Mucosa of rectum (tissue), 2 donors: ENCODE results near the gene AS3MT.
A peak's percentile ranks its signal among the peaks of the same experiment; 100 is the strongest.

ENCODE experiments used
- H3K27ac ChIP-seq, 2 donors: one replicate each; pipeline ENCODE4 v1.7.0; 2013; ENCODE audit warnings: inconsistent platforms in 2 of 2, low read depth in 2 of 2, low read length in 2 of 2
- H3K27me3 ChIP-seq, 2 donors: one replicate each; pipeline ENCODE4 v1.7.0; 2013; ENCODE audit warnings: low read length in 2 of 2; ENCODE audit not compliant: control insufficient read depth in 2 of 2, insufficient read depth in 2 of 2
- H3K36me3 ChIP-seq, 2 donors: one replicate each; pipeline ENCODE4 v1.7.0; 2013; ENCODE audit warnings: low read length in 2 of 2; ENCODE audit not compliant: control insufficient read depth in 2 of 2, insufficient read depth in 2 of 2
- H3K4me1 ChIP-seq, 2 donors: one replicate each; pipeline ENCODE4 v1.7.0; 2013; ENCODE audit warnings: low read length in 2 of 2, mild to moderate bottlenecking in 1 of 2; ENCODE audit not compliant: control insufficient read depth in 2 of 2, insufficient read depth in 2 of 2
- H3K4me3 ChIP-seq, 2 donors: one replicate each; pipeline ENCODE4 v1.7.0; 2013; ENCODE audit warnings: low read length in 2 of 2
- H3K9ac ChIP-seq, 2 donors: one replicate each; pipeline ENCODE4 v1.7.0; 2013; ENCODE audit warnings: low read length in 2 of 2, low read depth in 1 of 2, mild to moderate bottlenecking in 1 of 2
- H3K9me3 ChIP-seq, 2 donors: one replicate each; pipeline ENCODE4 v1.7.0; 2013; ENCODE audit warnings: low read length in 2 of 2; ENCODE audit not compliant: control insufficient read depth in 2 of 2
- donor health status: healthy.
- donor health status: Normal muscosa, but diverticular disease.

The AS3MT gene

GRCh38 chr10:102856758-102857424, 12.4 kb upstream of the AS3MT start:
- Histone ChIP-seq H3K4me3 (no peak overlapping the region), H3K9ac (no peak overlapping the region), H3K9me3 (no peaks in the 10 kb centered on the region), H3K27me3 (no peaks in the 10 kb centered on the region), H3K27ac (no peak overlapping the region), H3K4me1 (peaks cover 0 to 3% of the 10 kb centered on the region in 2 donors), H3K36me3 (peaks cover 3 to 4% of the 10 kb centered on the region in 2 donors)

DNA sequence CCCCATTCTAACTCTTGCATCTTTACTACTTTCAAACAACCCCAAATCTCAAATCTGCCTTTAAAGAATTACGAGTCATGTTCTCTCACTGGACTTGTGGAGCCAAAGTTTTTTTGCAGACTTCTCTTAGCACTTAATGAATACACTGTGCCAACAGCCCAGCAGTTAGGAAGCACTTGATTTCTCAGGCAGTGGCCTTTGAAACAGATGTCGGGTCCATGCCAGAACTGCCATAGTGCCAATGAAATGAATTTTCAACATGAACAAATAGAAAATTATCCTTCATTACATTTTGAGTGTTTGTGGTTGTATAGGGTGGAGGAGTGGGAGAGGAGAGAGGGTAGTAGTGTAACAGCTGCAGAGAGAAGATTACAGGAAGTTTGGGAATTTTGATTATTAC, 9.4 kb upstream of the AS3MT start:
- Histone ChIP-seq H3K27me3 (no peaks in the 10 kb centered on the region), H3K36me3 (peaks cover 4 to 5% of the 10 kb centered on the region in 2 donors), H3K9me3 (no peaks in the 10 kb centered on the region), H3K4me1 (no peaks in the 10 kb centered on the region), H3K9ac (no peak overlapping the region), H3K4me3 (no peak overlapping the region), H3K27ac (no peak overlapping the region)

GRCh38 chr10:102863660-102864059, 5.6 kb upstream of the AS3MT start:
- Histone ChIP-seq H3K4me3 (no peak overlapping the region), H3K36me3 (peaks cover 4 to 5% of the 10 kb centered on the region in 2 donors), H3K27ac (no peak overlapping the region)

GRCh38 chr10:102865620-102866019, 3.6 kb upstream of the AS3MT start:
- Histone ChIP-seq H3K27me3 (peaks cover 0 to 3% of the 10 kb centered on the region in 2 donors), H3K27ac (no peak overlapping the region), H3K4me3 (no peak overlapping the region), H3K9ac (no peak overlapping the region), H3K4me1 (peaks cover 0 to 7% of the 10 kb centered on the region in 2 donors), H3K36me3 (peaks cover 2 to 3% of the 10 kb centered on the region in 2 donors), H3K9me3 (no peaks in the 10 kb centered on the region)

More at GRCh38 chr10:102863660-102864059, 5.6 kb upstream of the AS3MT start:
- no peaks in the 10 kb centered on the region for H3K9me3 ChIP-seq
- no peak overlapping the region for H3K9ac ChIP-seq
- no peaks in the 10 kb centered on the region for H3K4me1 ChIP-seq
- no peaks in the 10 kb centered on the region for H3K27me3 ChIP-seq

DNA sequence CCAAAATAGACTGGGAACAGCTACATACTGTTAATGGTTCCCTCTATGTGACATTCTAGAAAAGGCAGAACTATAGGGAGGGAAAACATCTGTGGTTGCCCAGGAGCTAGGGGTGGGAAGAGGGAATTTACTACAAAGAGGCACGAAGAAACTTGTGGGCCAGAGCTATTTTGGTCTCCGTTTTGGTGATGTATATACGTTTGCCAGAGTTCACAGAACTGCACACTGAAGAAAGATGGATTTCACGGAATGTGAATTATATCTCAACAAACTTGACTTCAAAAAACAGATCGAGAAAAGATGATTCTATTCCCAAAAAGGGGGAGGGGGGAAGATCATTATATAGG, 386 bp upstream of the AS3MT start:
- H3K9ac ChIP-seq: peak overlapping the region; percentile 24 to 30
- peak overlapping the region in 1 of 2 donors; percentile 64 for H3K4me3 ChIP-seq
- H3K36me3 ChIP-seq: no peaks in the 10 kb centered on the region
- peaks cover 0 to 3% of the 10 kb centered on the region in 2 donors for H3K27me3 ChIP-seq
- H3K4me1 ChIP-seq: peaks cover 0 to 7% of the 10 kb centered on the region in 2 donors
- H3K9me3 ChIP-seq: no peaks in the 10 kb centered on the region
- no peak overlapping the region for H3K27ac ChIP-seq

DNA sequence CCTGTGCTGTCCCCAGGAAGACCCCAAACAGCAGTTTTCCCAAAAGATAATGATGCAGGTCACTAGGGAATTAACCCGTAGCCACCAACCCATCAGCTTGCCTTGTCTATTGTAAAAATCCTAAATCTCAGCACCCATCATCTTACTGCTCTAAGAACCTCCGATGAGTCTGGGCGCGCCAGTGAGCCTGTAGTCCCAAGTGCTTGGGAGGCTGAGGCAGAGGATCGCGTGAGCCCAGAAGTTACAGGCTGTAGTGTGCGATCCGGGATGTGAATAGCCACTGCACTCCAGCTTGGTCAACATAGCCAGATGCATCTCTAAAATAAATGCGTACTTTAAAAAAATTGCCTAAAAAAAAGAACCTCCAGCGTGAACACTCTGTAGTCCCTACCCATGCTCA, 951 bp downstream of the AS3MT start:
- no peak overlapping the region for H3K9ac ChIP-seq
- H3K4me1 ChIP-seq: peaks cover 0 to 7% of the 10 kb centered on the region in 2 donors
- H3K9me3 ChIP-seq: no peaks in the 10 kb centered on the region
- H3K36me3 ChIP-seq: no peaks in the 10 kb centered on the region
- peak overlapping the region; percentile 58 to 71 for H3K4me3 ChIP-seq
- no peak overlapping the region for H3K27ac ChIP-seq
- peaks cover 0 to 3% of the 10 kb centered on the region in 2 donors for H3K27me3 ChIP-seq

DNA sequence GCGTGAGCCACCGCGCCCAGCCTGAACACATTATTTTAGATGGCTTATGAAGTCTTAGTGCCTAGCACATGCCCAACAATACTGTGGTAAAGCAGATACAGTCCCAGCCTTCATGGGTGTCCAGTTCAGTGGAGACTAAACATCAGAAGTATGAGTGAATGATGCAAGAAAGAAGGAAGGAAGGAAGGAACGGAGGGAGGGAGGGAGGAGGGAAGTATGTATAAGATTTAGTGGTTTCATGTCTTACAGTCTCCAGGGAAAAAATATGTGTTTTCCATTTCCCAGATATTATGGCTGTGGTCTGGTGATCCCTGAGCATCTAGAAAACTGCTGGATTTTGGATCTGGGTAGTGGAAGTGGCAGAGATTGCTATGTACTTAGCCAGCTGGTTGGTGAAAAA, 2.9 kb downstream of the AS3MT start:
- peaks cover 0 to 7% of the 10 kb centered on the region in 2 donors for H3K4me1 ChIP-seq
- H3K27ac ChIP-seq: no peak overlapping the region
- no peak overlapping the region for H3K9ac ChIP-seq
- H3K4me3 ChIP-seq: no peak overlapping the region
- no peaks in the 10 kb centered on the region for H3K9me3 ChIP-seq
- H3K27me3 ChIP-seq: peaks cover 0 to 3% of the 10 kb centered on the region in 2 donors
- H3K36me3 ChIP-seq: no peaks in the 10 kb centered on the region

- no peaks in the 10 kb centered on the region for H3K4me1 ChIP-seq
- H3K9me3 ChIP-seq: no peaks in the 10 kb centered on the region
- H3K9ac ChIP-seq: no peak overlapping the region
- no peak overlapping the region for H3K4me3 ChIP-seq
- H3K27me3 ChIP-seq: no peaks in the 10 kb centered on the region
- H3K27ac ChIP-seq: no peak overlapping the region
- H3K36me3 ChIP-seq: no peaks in the 10 kb centered on the region
Measured at GRCh38 chr10:102876747-102877153, 7.5 kb downstream of the AS3MT start.

GRCh38 chr10:102878629-102879028, 9.4 kb downstream of the AS3MT start:
- Histone ChIP-seq H3K27me3 (no peaks in the 10 kb centered on the region), H3K9me3 (no peaks in the 10 kb centered on the region), H3K9ac (no peak overlapping the region), H3K4me3 (no peak overlapping the region), H3K4me1 (no peaks in the 10 kb centered on the region), H3K27ac (no peak overlapping the region), H3K36me3 (no peaks in the 10 kb centered on the region)

DNA sequence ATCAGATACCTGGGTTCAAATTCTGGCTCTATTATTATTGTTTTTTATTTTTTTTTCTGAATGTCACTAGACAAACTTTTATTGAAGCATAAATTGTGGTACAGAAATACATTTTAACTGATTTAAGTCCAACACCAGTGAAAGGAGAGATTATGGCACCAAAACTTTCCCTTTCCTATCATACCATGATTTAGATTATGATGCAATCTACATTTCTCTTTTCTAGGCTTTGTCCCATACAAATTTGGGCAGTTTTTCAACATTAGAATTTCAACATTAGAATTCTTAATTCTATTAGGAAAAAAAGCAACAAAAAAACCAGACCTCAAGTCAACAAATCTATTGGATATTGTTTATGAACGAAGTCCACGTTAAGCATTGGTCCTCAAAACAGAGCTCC, 11.0 kb downstream of the AS3MT start:
- Histone ChIP-seq H3K27ac (no peak overlapping the region), H3K4me3 (no peak overlapping the region), H3K36me3 (no peaks in the 10 kb centered on the region), H3K4me1 (no peaks in the 10 kb centered on the region), H3K27me3 (no peaks in the 10 kb centered on the region), H3K9me3 (no peaks in the 10 kb centered on the region), H3K9ac (no peak overlapping the region)
